ENCODE results near the gene SFRP4.

GRCh38 chr7:37927773-37928444 is 11.3 kb upstream of the SFRP4 start:
- no peak for TF ChIP-seq POLR2AphosphoS5 (IDR thresholded peaks at IDR 0.05)
- TF ChIP-seq CTCF (IDR thresholded peaks at IDR 0.05 in 8 of 11, conservative IDR thresholded peaks at IDR 0.05 in 3 of 11) = no peak

Measured in spleen (tissue), 7 donors.